Vagina (tissue), 2 donors: ENCODE results near the gene APOBEC4. TPM values are rescaled to one million over a fixed set of nuclear protein-coding genes. Genes with fewer than 3 reads are reported as not detected.

Experiments
- DNase-seq, 2 donors: peaks; one replicate each; pipeline ENCODE4 v3.0.0-alpha.2; 2017; ENCODE audit errors: extremely low spot score in 2 of 2
- H3K27ac ChIP-seq: fragments of 200-600 bp; sonication (generic); one replicate; pipeline ENCODE4 v1.5.1; 2019
- H3K27me3 ChIP-seq: fragments of 200-600 bp; sonication (generic); one replicate; pipeline ENCODE4 v1.5.1; 2019
- H3K36me3 ChIP-seq, 2 donors: fragments of 200-600 bp; sonication (generic); one replicate each; pipeline ENCODE4 v1.5.1; 2017 to 2019
- H3K4me1 ChIP-seq: fragments of 200-600 bp; sonication (generic); one replicate; pipeline ENCODE4 v1.5.1; 2019
- H3K4me3 ChIP-seq, 2 donors: fragments of 200-600 bp; sonication (generic); 1 replicate in 1 of 2; 2 replicates in 1 of 2; pipeline ENCODE4 v1.5.1; 2016 to 2019
- H3K9me3 ChIP-seq: fragments of 200-600 bp; sonication (generic); one replicate; pipeline ENCODE4 v1.5.1; 2019
- CTCF ChIP-seq, 3 experiments: fragments of 450-650 bp in 2 of 3; fragments of 200-600 bp in 1 of 3; sonication (generic) in 1 of 3; IDR thresholded peaks; one replicate each; pipeline ENCODE4 v1.5.1; 2017 to 2019; ENCODE audit warnings: antibody characterized with exemption in 3 of 3, mild to moderate bottlenecking in 2 of 3, moderate library complexity in 2 of 3
- POLR2A ChIP-seq, 2 donors: fragments of 450-650 bp; IDR thresholded peaks; one replicate each; pipeline ENCODE4 v1.6.1; 2017; ENCODE audit warnings: antibody characterized with exemption in 2 of 2, mild to moderate bottlenecking in 2 of 2, moderate library complexity in 2 of 2
- POLR2AphosphoS5 ChIP-seq, 2 donors: sonication (generic); formaldehyde crosslinking; IDR thresholded peaks; one replicate each; pipeline ENCODE4 v1.9.0; 2017; ENCODE audit warnings: antibody characterized with exemption in 2 of 2, mild to moderate bottlenecking in 2 of 2, low read depth in 1 of 2; ENCODE audit not compliant: insufficient read depth in 1 of 2
- intact Hi-C: fragments of 100-400 bp; cut with DNase I; formaldehyde crosslinking; loops from one replicate; pipeline ENCODE4 v1.15.1; 2023
- total RNA-seq: library from RNA; depleted of rRNA; stranded (reverse); fragments of >200 nt; gene quantifications from one replicate; pipeline ENCODE4 v1.2.3, GENCODE V29; 2016

APOBEC4 gene
- total RNA-seq, 1 donor from 2014 or later = not detected

DNA sequence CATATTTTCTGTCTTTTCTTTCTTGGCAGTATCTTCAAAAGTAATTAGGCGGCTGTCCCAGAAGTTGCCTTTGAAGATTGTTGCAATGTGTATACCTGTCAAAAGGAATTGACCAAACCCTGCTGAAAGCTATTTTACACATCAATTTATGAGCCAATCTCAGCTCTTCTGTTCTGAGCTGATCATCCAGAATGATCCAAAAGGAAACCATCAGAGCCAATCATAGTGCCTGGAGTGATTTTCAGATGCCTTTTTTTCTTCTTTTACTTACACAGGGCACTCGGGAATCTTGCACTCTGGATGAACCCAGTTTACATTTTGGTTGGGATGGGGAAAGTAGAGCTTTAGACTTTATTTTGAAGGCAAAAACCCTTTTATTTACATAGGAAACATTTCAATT, 21.8 kb upstream of the APOBEC4 start:
- H3K27ac ChIP-seq = no peak overlapping the region
- H3K4me1 ChIP-seq = peaks cover 8% of the 10 kb centered on the region
- DNase-seq = no peak
- H3K4me3 ChIP-seq = no peak overlapping the region
- intact Hi-C loops = no loop called here
- H3K27me3 ChIP-seq = no peaks in the 10 kb centered on the region
- TF ChIP-seq POLR2A (IDR thresholded peaks at IDR 0.05) (no peak), POLR2AphosphoS5 (IDR thresholded peaks at IDR 0.05; ENCODE audit: insufficient read depth in 1 of 2, low read depth in 1 of 2) (no peak), CTCF (IDR thresholded peaks at IDR 0.05) (no peak)
- no peaks in the 10 kb centered on the region for H3K9me3 ChIP-seq
- H3K36me3 ChIP-seq = no peaks in the 10 kb centered on the region

DNA sequence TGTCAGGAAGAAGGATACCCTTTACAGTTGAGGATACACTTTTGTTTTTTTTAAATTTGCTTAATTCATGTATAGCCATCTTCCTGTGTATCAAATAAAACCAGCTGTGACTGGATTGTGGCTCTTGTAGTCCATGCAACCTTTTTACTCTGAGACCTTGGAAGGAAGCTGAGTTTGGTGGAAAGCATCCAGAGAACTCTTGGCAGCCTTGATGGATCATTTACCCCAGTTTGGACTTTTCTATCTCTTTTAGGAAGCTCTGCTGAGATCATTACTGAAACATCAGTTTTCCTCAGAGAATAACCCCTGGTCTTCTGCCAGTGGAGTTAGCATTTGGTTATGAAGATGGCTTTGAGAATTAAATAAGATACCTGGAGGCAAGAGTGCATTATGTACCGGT, 21.2 kb upstream of the APOBEC4 start:
- TF ChIP-seq CTCF (IDR thresholded peaks at IDR 0.05) (no peak), POLR2A (IDR thresholded peaks at IDR 0.05) (no peak), POLR2AphosphoS5 (IDR thresholded peaks at IDR 0.05; ENCODE audit: insufficient read depth in 1 of 2, low read depth in 1 of 2) (no peak)
- no peak for DNase-seq
- H3K36me3 ChIP-seq = no peaks in the 10 kb centered on the region
- peaks cover 8% of the 10 kb centered on the region for H3K4me1 ChIP-seq
- no peak overlapping the region for H3K27ac ChIP-seq
- H3K27me3 ChIP-seq = no peaks in the 10 kb centered on the region
- intact Hi-C loops = no loop called here
- H3K9me3 ChIP-seq = no peaks in the 10 kb centered on the region
- H3K4me3 ChIP-seq = no peak overlapping the region

DNA sequence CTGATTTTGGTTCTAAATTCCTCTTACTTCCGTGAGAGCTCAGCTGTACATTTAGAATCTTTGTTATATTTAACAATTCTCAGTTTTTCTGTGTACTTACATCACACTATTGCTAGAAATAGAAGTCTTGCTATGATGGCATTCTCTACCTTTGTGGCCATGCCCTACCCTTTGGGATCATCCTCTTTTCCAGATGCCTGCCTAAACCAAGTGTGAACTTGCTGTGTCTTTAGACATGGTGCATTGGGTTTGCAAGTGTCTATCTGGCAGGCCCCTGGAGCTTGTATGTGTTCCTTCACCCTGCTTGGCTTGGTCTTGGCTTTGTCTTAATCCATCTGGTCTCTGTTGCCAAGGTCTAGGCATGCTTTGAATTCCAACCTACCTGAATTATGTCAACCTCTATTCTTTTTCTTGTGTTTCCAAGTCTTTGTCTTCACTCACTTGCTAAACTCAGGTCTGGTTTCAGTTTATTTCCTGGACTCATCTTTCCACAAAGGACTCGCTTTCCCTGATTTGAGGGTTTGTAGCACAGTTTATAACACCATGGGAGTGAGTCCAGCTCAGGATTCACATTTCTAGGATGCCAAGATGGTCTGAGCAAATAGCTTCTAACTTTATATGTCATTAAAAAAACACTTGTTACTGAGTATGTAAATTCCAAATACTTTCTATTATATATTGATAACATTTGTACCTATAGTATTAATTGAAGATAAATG, 20.6 kb upstream of the APOBEC4 start:
- Histone ChIP-seq H3K4me1 (peaks cover 8% of the 10 kb centered on the region), H3K27ac (no peak overlapping the region), H3K27me3 (no peaks in the 10 kb centered on the region), H3K36me3 (no peaks in the 10 kb centered on the region), H3K9me3 (no peaks in the 10 kb centered on the region), H3K4me3 (no peak overlapping the region)
- no peak for DNase-seq
- intact Hi-C loops = no loop called here
- TF ChIP-seq POLR2A (IDR thresholded peaks at IDR 0.05) (no peak), POLR2AphosphoS5 (IDR thresholded peaks at IDR 0.05; ENCODE audit: insufficient read depth in 1 of 2, low read depth in 1 of 2) (no peak)

- H3K36me3 ChIP-seq = no peaks in the 10 kb centered on the region
- H3K27me3 ChIP-seq = no peaks in the 10 kb centered on the region
- H3K4me1 ChIP-seq = peaks cover 8% of the 10 kb centered on the region
- no peaks in the 10 kb centered on the region for H3K9me3 ChIP-seq
- H3K4me3 ChIP-seq = no peak overlapping the region
- H3K27ac ChIP-seq = no peak overlapping the region
- no peak for DNase-seq
- TF ChIP-seq POLR2A (IDR thresholded peaks at IDR 0.05) = no peak
- TF ChIP-seq POLR2AphosphoS5 (IDR thresholded peaks at IDR 0.05; ENCODE audit: insufficient read depth in 1 of 2, low read depth in 1 of 2) = no peak
- TF ChIP-seq CTCF (IDR thresholded peaks at IDR 0.05) = no peak
- intact Hi-C loops = no loop called here
Observed at GRCh38 chr1:183670169-183670568, 17.1 kb upstream of the APOBEC4 start.

DNA sequence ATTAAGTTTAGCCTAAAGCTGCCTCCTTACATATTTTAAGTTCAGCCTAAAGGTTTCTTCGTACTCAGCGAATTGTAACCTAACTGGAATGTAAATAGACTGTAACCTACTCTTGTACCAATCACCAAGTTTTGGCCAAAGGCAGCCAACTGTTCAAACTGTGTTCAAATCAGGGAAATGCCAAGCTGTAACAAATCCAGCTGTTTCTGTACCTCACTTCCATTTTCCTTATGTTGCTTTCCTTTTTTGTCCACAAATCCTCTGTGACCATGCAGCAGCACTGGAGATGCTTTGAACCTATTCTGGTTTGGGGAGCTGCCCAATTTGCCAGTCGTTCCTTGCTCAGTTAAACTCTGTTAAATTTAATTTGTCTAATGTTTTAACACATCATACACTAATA, 3.2 kb upstream of the APOBEC4 start:
- no peak overlapping the region for H3K4me3 ChIP-seq
- no peaks in the 10 kb centered on the region for H3K36me3 ChIP-seq
- no peak for TF ChIP-seq POLR2A (IDR thresholded peaks at IDR 0.05)
- TF ChIP-seq CTCF (IDR thresholded peaks at IDR 0.05) = no peak
- no peak for TF ChIP-seq POLR2AphosphoS5 (IDR thresholded peaks at IDR 0.05; ENCODE audit: insufficient read depth in 1 of 2, low read depth in 1 of 2)
- intact Hi-C loops = no loop called here
- no peak for DNase-seq
- no peaks in the 10 kb centered on the region for H3K4me1 ChIP-seq
- H3K27me3 ChIP-seq = no peaks in the 10 kb centered on the region
- no peaks in the 10 kb centered on the region for H3K9me3 ChIP-seq
- H3K27ac ChIP-seq = no peak overlapping the region
